Retina (tissue), 1 donor: Measurements from ENCODE around the gene GATA3.

Source experiments
- DNase-seq: peaks from one replicate; pipeline ENCODE4 v3.0.0-alpha.2; 2016

Gene GATA3

GRCh38 chr10:8102708-8103401 lies 48.4 kb downstream of the GATA3 start:
- DNase-seq: no peak

- no peak for DNase-seq
Observed at GRCh38 chr10:8103543-8103942, 49.1 kb downstream of the GATA3 start.

- no peak for DNase-seq
Observed at GRCh38 chr10:8104005-8104404, 49.5 kb downstream of the GATA3 start.

DNA sequence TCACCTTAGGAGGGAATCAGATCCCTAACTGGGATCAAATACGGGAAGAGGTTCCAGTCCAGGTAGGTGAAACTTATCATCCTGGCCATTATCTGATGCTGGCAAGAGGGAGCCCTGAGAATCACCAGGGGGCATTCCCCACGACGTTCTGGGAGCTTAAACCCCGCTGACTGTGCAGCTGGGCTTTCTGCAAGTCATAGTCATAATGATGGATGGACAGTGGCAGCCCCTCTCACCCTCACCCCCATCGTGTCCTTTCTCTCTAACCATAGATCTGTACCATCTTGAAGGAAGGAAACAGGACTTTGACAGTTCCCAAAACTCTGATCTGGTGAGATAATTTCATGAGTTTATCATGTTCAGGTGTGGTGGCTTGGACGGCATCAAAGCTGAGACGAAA lies 50.2 kb downstream of the GATA3 start:
- no peak for DNase-seq

DNA sequence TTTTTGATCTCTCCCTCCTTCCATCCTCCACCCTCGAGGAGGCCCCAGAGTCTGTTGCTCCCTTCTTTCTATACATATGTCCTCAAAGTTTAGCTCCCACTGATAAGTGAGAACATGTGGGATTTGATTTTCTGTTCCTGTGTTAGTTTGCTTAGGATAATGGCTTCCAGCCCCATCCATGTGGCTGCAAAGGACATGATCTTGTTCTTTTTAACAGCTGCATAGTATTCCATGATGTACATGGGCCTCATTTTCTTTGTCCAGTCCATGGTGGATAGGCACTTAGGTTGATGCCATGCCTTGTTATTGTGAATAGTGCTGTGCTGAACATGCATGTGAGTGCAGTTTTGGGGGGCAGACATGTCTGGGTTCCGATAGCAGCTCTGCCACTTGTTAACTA lies 51.4 kb downstream of the GATA3 start:
- no peak for DNase-seq

DNA sequence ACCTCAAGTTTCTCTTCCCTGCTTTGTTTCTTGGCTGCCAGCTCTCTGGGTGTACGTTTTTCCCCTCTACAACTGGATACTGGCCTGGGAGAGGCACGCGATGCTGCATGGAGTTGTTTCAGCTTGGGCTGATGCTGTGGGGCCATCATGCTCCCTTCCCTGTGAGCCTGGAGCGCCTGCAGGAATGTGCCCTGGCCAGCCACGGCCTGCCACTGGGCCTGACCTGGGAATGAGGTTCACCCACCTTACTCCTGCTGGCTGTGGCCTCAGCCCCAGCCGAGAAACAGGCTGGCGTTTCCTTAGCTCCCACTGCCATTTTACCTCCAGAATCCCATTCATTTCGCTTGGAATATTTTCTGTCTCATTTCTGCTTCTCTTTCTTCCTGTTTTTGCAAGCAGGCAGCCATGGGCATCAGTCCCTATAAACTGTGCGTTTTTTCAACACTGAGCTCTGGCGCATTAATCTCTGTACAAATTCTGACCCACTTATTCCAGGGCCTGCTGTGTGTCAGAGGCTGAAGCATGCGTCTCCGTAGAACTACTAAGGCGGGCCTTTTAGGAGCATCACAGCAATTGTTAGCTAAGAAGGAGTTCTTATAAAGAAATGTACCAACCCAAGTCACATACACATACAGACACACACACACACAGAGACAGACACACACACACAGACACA lies 57.9 kb downstream of the GATA3 start:
- DNase-seq: no peak

GRCh38 chr10:8112942-8113442 lies 58.5 kb downstream of the GATA3 start:
- no peak for DNase-seq

DNA sequence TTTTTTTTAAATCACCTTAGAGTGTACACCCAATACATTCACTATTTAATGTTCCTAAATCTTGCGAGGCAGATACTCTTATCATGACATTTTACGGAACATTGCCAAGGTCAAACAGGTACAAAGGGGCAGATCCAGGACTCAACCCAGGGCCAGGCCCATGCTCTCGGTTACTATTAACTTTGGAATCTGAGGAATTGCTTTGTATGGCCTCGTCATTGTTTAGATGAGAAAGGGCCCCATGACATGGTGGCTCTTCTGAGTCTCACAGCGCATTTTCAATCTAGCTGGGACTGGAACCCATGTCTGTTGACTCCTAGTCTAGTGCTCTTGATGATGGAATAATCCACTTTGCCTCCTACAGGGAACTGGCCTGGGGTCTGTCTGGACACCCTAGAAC lies 59.1 kb downstream of the GATA3 start:
- DNase-seq: no peak

DNA sequence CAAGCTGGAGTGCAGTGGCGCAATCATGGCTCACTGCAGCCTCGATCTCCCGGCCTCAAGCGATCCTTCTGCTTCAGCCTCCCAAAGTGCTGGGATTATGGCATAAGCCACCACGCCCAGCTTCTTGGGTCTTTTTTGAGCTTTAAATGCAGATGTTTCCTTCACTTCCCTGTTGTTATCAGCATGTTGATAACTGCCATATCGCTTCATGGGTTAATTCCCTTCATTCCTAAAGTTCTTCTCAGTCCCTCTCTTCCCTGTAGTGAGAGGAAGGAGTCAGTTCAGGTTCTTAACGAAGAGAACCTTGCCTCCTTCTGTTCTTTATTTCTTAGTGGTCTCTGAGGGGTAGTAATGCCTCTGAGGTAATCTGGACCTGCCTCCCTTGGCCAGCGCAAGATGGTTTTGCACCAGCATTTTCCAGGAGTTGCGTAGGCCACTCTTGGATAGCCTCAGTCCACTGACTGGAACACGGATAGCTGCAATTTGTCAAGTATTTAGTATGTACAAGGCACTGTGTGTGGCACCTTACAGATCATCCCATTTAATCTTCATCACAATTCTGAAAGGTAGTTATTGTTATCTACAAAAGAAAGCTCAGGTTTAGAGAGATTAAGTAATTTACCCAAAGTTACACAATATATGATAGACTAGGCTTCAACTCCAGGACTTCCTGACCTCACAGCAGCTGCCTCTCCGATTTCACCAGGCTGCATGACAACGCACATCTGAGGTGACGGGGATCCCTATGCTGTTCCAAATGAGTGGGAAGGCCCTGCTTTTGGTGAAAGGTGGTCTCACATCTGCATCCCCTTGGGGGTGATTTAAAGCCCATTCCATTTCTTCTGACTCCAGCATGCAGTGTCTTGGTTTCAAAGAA lies 60.5 kb downstream of the GATA3 start:
- no peak for DNase-seq

GRCh38 chr10:8115618-8115980 lies 61.1 kb downstream of the GATA3 start:
- no peak for DNase-seq

GRCh38 chr10:8116474-8116873 lies 62.0 kb downstream of the GATA3 start:
- DNase-seq: no peak

- no peak for DNase-seq
Observed at GRCh38 chr10:8116926-8117493, 62.5 kb downstream of the GATA3 start.

- DNase-seq: no peak
Observed at GRCh38 chr10:8121201-8121890, 66.9 kb downstream of the GATA3 start.

GRCh38 chr10:8122611-8123369 lies 68.3 kb downstream of the GATA3 start:
- DNase-seq: no peak

DNA sequence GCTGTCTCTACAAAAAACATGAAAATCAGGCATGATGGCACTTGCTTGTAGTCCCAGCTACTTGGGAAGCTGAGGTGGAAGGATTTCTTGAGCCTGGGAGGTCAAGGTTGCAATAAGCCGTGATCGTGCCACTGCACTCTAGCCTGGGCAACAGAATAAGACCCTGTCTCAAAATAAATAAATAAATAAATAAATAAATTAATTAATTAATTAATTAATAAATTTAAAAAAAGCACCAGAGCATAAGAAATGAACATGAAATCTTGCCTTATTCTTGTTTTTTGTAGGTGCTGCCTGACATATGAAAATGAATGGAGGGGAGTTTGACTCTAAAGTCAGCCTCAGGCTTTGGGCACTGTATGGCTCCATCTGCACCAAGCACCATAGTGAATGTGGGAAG lies 69.9 kb downstream of the GATA3 start:
- DNase-seq: no peak
